CD8-positive, alpha-beta memory T cell (primary cell): Measurements from ENCODE around the gene ACP6. TPM values are rescaled to one million over a fixed set of nuclear protein-coding genes. Genes with fewer than 3 reads are reported as not detected.

Experiments used
- CTCF ChIA-PET: fragments of 350-600 bp; sonication (Branson Sonifier 250); formaldehyde crosslinking; loops from one replicate; lab custom pipeline; 2021; ENCODE audit warnings: antibody characterized with exemption; lab: Charles Lee
- POLR2A ChIA-PET: fragments of 350-600 bp; sonication (Branson Sonifier 250); formaldehyde crosslinking; loops from one replicate; lab custom pipeline; 2021; ENCODE audit warnings: antibody characterized with exemption; lab: Charles Lee
- DNase-seq, 5 donors: peaks; one replicate each; pipeline versions ENCODE4 v3.0.0 to v3.0.0-alpha.2; 2020 to 2022; ENCODE audit warnings: mixed read lengths in 1 of 5
- H3K27ac ChIP-seq: one replicate; pipeline ENCODE4 v1.7.0; 2013; ENCODE audit warnings: low read depth, mild to moderate bottlenecking, low read length, moderate library complexity
- H3K27me3 ChIP-seq: 2 replicates; pipeline ENCODE4 v1.7.0; 2013; ENCODE audit warnings: low read length, mild to moderate bottlenecking; ENCODE audit not compliant: insufficient read depth, poor library complexity, severe bottlenecking
- H3K36me3 ChIP-seq: 2 replicates; pipeline ENCODE4 v1.7.0; 2013; ENCODE audit warnings: mild to moderate bottlenecking, low read length, moderate library complexity; ENCODE audit not compliant: insufficient read depth
- H3K4me1 ChIP-seq: 2 replicates; pipeline ENCODE4 v1.7.0; 2013; ENCODE audit warnings: mild to moderate bottlenecking, low read length, moderate library complexity; ENCODE audit not compliant: insufficient read depth
- H3K4me3 ChIP-seq: 2 replicates; pipeline ENCODE4 v1.7.0; 2013; ENCODE audit warnings: mild to moderate bottlenecking, low read length
- H3K9me3 ChIP-seq: 2 replicates; pipeline ENCODE4 v1.7.0; 2013; ENCODE audit warnings: mild to moderate bottlenecking, low read length
- H3K27ac Mint-ChIP-seq, 8 donors: one replicate each; pipeline ENCODE4 v1.8.0; 2020 to 2021; ENCODE audit warnings: mixed read lengths in 8 of 8, mild to moderate bottlenecking in 6 of 8, inconsistent platforms in 3 of 8, moderate library complexity in 3 of 8
- H3K27me3 Mint-ChIP-seq, 2 donors: one replicate each; pipeline ENCODE4 v1.8.0; 2020 to 2021; ENCODE audit warnings: mixed read lengths in 2 of 2, mild to moderate bottlenecking in 1 of 2, moderate library complexity in 1 of 2
- H3K36me3 Mint-ChIP-seq, 3 donors: one replicate each; pipeline ENCODE4 v1.8.0; 2020 to 2021; ENCODE audit warnings: mixed read lengths in 3 of 3, inconsistent platforms in 1 of 3, mild to moderate bottlenecking in 1 of 3
- H3K4me1 Mint-ChIP-seq, 3 donors: one replicate each; pipeline ENCODE4 v1.8.0; 2020 to 2021; ENCODE audit warnings: mixed read lengths in 3 of 3, inconsistent platforms in 1 of 3, mild to moderate bottlenecking in 1 of 3
- H3K4me3 Mint-ChIP-seq, 7 donors: one replicate each; pipeline ENCODE4 v1.8.0; 2020 to 2021; ENCODE audit warnings: mixed read lengths in 7 of 7, mild to moderate bottlenecking in 6 of 7, moderate library complexity in 4 of 7, inconsistent platforms in 2 of 7
- H3K9me3 Mint-ChIP-seq, 5 donors: one replicate each; pipeline ENCODE4 v1.8.0; 2020 to 2022; ENCODE audit warnings: mixed read lengths in 5 of 5, mild to moderate bottlenecking in 3 of 5, moderate library complexity in 2 of 5, inconsistent platforms in 1 of 5
- polyA plus RNA-seq: library from polyadenylated mRNA; unstranded; fragments of 300-500 nt; fragmentation: Illumina TruSeq; gene quantifications from one replicate; pipeline ENCODE4 v1.2.3, GENCODE V29; 2021
- total RNA-seq, 2 experiments: library from RNA; stranded (reverse); gene quantifications; one replicate each; pipeline ENCODE4 v1.2.3, GENCODE V29; 2021

ACP6 gene
- total and polyA plus RNA-seq, 3 experiments from 2014 or later = 5.2 to 14.7 (median 7.5) TPM

DNA sequence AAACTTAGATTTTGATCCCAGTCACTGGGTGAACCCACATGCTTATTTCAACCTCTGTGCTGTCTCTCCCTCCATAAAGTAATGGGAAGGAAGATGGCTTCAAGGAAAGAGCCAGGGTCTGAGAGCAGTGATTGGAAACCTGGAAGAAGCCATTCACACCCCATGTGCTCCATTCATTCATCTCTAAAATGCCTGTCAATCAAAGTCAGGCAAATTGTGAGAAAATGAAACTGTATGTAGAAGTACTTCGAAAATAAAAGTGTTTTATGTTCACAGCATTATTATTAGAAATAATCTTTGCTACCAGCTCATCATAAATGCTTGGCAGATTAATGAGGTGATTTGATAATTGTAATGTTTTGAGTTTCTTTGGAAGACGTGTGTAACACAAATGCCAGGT is 61.0 kb downstream of the ACP6 start:
- Mint-ChIP-seq H3K27ac (no peak overlapping the region), H3K9me3 (no peaks in the 10 kb centered on the region), H3K4me1 (no peaks in the 10 kb centered on the region), H3K36me3 (peaks cover 9 to 43% (median 26%) of the 10 kb centered on the region in 3 donors), H3K27me3 (no peaks in the 10 kb centered on the region), H3K4me3 (no peak overlapping the region)
- DNase-seq = no peak
- no peaks in the 10 kb centered on the region for H3K36me3 ChIP-seq
- ChIA-PET POLR2A (no interaction called here), CTCF (no interaction called here)
- H3K27me3 ChIP-seq = no peaks in the 10 kb centered on the region
- H3K4me1 ChIP-seq = no peaks in the 10 kb centered on the region
- no peak overlapping the region for H3K27ac ChIP-seq
- no peaks in the 10 kb centered on the region for H3K9me3 ChIP-seq
- no peak overlapping the region for H3K4me3 ChIP-seq

DNA sequence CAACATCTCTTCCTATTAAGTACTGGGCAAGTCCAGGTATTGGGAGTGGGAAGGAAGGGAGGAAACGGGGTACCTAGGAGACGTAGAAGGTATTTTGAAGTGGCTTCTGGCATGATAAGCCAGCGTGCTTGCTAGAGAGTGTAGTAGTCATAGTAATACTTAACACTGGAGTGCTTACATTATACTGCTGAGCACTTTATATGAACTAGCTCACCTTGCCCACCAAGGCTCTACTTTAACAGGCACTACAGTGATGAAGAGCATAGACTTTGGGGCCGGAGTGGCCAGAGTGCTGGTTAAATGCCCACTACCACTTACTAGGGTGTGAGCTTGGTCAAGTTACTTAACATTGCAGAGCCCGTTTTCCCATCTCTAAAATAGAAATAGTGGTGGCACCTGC is 61.7 kb downstream of the ACP6 start:
- Mint-ChIP-seq H3K4me1 (no peaks in the 10 kb centered on the region), H3K4me3 (no peak overlapping the region), H3K27me3 (no peaks in the 10 kb centered on the region), H3K9me3 (no peaks in the 10 kb centered on the region), H3K36me3 (peaks cover 9 to 38% (median 26%) of the 10 kb centered on the region in 3 donors), H3K27ac (no peak overlapping the region)
- ChIA-PET POLR2A (no interaction called here), CTCF (no interaction called here)
- Histone ChIP-seq H3K27ac (no peak overlapping the region), H3K27me3 (no peaks in the 10 kb centered on the region), H3K4me3 (no peak overlapping the region), H3K4me1 (no peaks in the 10 kb centered on the region), H3K9me3 (no peaks in the 10 kb centered on the region), H3K36me3 (no peaks in the 10 kb centered on the region)
- no peak for DNase-seq

DNA sequence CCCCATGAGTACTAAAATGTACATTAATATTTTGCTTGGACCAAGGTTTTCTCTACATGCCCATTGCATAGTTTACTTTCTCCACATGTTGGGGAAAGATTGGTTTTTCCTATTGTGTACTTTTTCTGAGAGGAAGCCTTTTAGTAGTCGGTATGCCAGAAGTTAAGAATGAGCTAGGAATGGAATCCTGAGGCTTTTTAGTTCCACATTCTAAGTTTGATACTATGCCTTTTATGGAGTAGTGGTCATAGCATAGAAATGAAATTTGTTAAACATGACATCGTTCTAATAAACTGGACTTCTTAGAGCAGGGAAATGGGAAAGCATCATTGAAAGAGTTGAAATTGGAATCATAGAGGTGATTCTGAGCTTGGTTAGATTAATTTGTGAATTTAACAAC is 64.7 kb downstream of the ACP6 start:
- Mint-ChIP-seq H3K9me3 (no peaks in the 10 kb centered on the region), H3K36me3 (peaks cover 9 to 19% (median 14%) of the 10 kb centered on the region in 3 donors), H3K4me1 (peaks cover 9 to 11% (median 11%) of the 10 kb centered on the region in 3 donors), H3K27ac (no peak overlapping the region), H3K27me3 (no peaks in the 10 kb centered on the region), H3K4me3 (no peak overlapping the region)
- POLR2A ChIA-PET = no interaction called here
- Histone ChIP-seq H3K4me3 (no peak overlapping the region), H3K4me1 (peaks cover 8% of the 10 kb centered on the region), H3K36me3 (no peaks in the 10 kb centered on the region), H3K27ac (no peak overlapping the region), H3K27me3 (no peaks in the 10 kb centered on the region), H3K9me3 (no peaks in the 10 kb centered on the region)
- CTCF ChIA-PET = interaction anchor here (0.8 kb wide), 1 partner anchor 90 kb away, joined by 3 read pairs; no protein-coding TSS in a partner anchor
- no peak for DNase-seq

DNA sequence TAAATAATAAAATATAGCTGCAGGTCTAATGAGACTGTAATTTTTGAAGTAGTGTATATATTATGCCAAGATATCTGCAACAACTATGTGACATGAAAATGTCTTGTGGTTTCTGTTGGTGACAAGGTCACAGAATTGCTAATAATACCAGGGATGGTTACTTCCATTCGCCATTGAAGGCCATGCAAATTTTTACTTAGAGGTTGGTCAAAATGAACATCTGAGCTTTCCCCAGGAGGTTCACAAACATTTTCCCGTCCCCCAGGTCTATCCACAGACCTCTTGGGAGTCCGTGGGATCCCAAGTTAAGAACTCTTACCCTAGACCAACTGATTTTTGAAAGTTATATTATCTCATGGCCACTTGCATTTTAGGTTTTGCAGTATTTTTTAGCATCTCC is 66.3 kb downstream of the ACP6 start:
- peaks cover 12 to 15% (median 15%) of the 10 kb centered on the region in 3 donors for H3K4me1 Mint-ChIP-seq
- no peaks in the 10 kb centered on the region for H3K27me3 ChIP-seq
- H3K27me3 Mint-ChIP-seq = no peaks in the 10 kb centered on the region
- no peak overlapping the region for H3K4me3 ChIP-seq
- no peak overlapping the region for H3K27ac Mint-ChIP-seq
- no peaks in the 10 kb centered on the region for H3K9me3 Mint-ChIP-seq
- POLR2A ChIA-PET = no interaction called here
- H3K36me3 Mint-ChIP-seq = peaks cover 9 to 19% (median 13%) of the 10 kb centered on the region in 3 donors
- CTCF ChIA-PET = no interaction called here
- peaks cover 10% of the 10 kb centered on the region for H3K4me1 ChIP-seq
- H3K4me3 Mint-ChIP-seq = no peak overlapping the region
- DNase-seq = no peak
- H3K9me3 ChIP-seq = no peaks in the 10 kb centered on the region
- H3K27ac ChIP-seq = no peak overlapping the region
- H3K36me3 ChIP-seq = no peaks in the 10 kb centered on the region

DNA sequence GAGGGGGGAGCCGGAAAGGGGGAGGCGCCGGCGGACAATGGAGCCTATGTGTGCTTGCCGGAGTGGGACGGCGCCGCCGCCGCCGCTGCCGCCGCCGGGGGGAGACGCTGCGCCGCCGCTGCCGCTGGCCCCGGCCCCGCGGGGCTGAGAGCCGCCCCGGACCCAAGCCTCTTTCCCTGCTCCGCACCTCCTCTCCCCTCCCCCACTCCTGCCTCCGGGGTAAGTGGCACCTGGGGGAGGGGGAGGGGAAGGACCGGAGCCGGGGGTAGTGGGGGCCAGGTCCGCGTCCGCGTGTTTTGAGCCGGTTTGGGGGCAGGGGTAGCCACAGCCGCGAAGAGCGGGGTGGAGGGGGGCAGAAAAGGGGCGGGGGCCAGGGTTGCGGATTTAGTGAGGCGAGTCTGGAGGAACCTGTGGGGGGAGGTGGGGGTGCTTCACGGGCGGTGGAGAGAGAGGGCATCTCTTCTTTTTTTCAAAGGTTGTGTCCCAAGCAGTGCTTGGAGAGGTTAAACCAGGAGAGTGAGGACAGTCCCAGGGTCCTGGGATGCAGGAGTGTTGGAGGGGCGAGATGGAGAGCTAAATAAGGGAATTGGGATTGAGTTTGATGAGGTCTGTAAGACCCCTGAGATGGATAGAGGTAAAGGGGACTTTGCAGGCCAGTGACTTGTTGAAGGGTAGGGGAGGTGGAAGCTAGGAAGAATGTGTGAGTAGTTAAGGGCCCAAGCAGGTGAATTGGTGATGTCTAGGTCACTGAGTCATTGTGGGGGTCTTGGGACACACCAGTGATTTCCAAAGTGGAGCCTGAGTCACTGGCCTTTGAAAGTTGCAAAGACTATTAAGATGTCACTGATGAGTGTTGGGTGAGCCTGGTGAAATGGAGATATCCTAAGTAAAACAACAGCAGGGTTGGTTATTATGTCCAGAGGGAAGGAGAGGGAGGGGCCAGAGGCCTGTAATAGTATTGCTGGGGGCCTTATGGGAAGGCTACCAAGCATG is 69.9 kb downstream of the ACP6 start:
- H3K4me3 ChIP-seq = peak overlapping the region; percentile 19
- CTCF ChIA-PET = interaction anchor here (1.3 kb wide), 1 partner anchor 59 kb away, joined by 3 read pairs; the partner anchor contains the start of gene BCL9
- DNase-seq = no peak

DNA sequence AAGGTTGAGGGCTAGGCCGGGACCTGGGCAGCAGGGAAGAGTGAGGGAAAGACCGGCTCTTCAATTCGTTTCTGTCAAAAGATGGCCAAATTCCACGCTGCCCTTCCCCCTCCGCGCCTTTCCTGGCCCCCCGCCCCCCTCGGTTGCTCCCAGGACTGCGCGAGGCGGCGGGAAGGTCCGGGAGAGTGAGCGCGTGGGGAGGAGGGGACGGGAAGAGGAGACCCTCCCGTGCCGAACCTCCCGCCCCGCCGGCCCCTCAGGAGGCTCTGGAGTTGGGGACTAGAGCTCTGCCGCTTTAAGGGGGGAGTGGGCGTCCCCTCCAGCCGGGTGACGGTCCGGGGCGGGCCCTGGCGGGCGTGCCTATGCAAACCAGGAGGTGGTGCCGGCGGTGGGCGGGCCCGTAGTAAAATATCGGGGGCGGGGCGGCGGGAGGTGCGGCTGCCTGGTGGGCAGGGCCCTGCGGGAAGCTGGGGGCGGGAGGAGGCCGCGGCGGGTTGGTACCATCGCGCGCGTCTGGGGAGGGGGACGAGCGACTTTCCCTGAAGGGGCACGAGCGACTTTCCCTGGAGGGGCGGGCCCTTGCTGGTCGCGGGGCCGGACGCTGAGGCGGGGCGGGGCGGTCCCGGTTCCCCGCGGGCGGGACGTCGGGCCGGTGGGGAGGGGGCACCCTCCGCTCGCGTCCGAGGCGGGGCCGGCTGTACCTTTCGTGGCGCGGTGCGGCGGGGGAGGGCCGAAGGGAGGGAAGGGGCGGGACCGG is 70.8 kb downstream of the ACP6 start:
- ChIA-PET POLR2A (interaction anchor here (0.6 to 3.1 kb wide), 9 partner anchors 28 to 92 kb away, joined by 3 to 45 read pairs (median 4); partner anchors contain the start of genes ACP6 and BCL9), CTCF (interaction anchor here (1.0 to 2.2 kb wide), 5 partner anchors 48 to 107 kb away, joined by 3 to 8 read pairs (median 3); partner anchors contain the start of gene BCL9)
- H3K9me3 Mint-ChIP-seq = no peaks in the 10 kb centered on the region
- peak overlapping the region; percentile 83 to 92 (median 89) for H3K4me3 Mint-ChIP-seq
- Histone ChIP-seq H3K36me3 (no peaks in the 10 kb centered on the region), H3K4me3 (peak overlapping the region; percentile 74), H3K4me1 (peaks cover 10% of the 10 kb centered on the region), H3K9me3 (no peaks in the 10 kb centered on the region), H3K27me3 (no peaks in the 10 kb centered on the region), H3K27ac (peak overlapping the region; percentile 36)
- H3K4me1 Mint-ChIP-seq = peaks cover 17 to 24% (median 23%) of the 10 kb centered on the region in 3 donors
- H3K36me3 Mint-ChIP-seq = peaks cover 0 to 2% (median 0%) of the 10 kb centered on the region in 3 donors
- H3K27me3 Mint-ChIP-seq = no peaks in the 10 kb centered on the region
- peak overlapping the region in 5 of 8 donors; percentile 44 to 77 (median 64) for H3K27ac Mint-ChIP-seq
- DNase-seq = peak; percentile 93 to 97 (median 96)

More for the DNA sequence above, 69.9 kb downstream of the ACP6 start:
- Mint-ChIP-seq H3K4me1 (peaks cover 17 to 24% (median 23%) of the 10 kb centered on the region in 3 donors), H3K36me3 (peaks cover 0 to 3% (median 3%) of the 10 kb centered on the region in 3 donors), H3K27ac (peak overlapping the region in 7 of 8 donors; percentile 10 to 87 (median 70)), H3K9me3 (no peaks in the 10 kb centered on the region), H3K4me3 (peak overlapping the region; percentile 84 to 92 (median 90)), H3K27me3 (no peaks in the 10 kb centered on the region)
- POLR2A ChIA-PET = interaction anchor here (0.5 to 3.1 kb wide), 7 partner anchors 49 to 664 kb away, joined by 3 to 45 read pairs (median 4); partner anchors contain the start of genes ACP6 and BCL9
- Histone ChIP-seq H3K36me3 (no peaks in the 10 kb centered on the region), H3K4me1 (peaks cover 10% of the 10 kb centered on the region), H3K27ac (no peak overlapping the region), H3K27me3 (no peaks in the 10 kb centered on the region), H3K9me3 (no peaks in the 10 kb centered on the region)

DNA sequence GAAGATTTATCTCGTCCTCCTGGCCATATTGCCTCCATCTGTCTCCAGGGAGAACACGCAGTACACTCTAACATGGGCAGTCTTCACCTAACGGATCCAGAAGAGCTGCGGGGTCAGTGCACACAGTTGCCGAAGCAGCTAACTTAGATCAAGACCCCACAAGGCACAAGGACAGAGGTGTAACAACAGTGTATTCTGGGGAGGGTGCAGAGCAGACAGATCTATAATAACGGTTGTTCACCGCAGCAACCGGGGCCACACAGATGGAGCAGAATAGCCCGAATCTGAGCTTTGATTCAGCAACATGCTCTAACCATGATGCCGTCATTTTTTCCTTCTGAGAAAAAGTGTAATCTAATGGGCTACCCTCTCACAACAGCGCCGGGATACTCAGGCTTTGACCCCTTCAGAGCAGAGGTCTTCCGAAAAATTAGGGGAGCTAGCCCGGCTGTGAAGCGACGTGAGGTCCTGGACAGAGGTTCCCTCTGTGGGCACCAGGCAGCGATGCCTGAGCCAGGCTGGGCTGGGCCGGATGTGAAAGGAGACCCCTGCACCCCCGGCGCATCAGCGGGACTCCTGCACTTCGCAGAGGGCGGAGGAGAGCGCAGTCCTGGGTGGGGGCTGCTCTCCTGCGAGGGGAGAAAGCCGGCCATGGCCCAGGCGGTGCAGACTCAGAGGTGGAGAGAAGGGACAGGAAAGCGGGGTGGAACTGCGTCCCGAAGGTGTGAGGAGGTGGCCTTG is 71.5 kb downstream of the ACP6 start:
- no peaks in the 10 kb centered on the region for H3K9me3 ChIP-seq
- H3K4me1 ChIP-seq = peaks cover 10% of the 10 kb centered on the region
- H3K27me3 Mint-ChIP-seq = no peaks in the 10 kb centered on the region
- POLR2A ChIA-PET = interaction anchor here (0.6 to 3.1 kb wide), 9 partner anchors 29 to 92 kb away, joined by 3 to 45 read pairs (median 4); partner anchors contain the start of genes ACP6 and BCL9
- peaks cover 17 to 24% (median 23%) of the 10 kb centered on the region in 3 donors for H3K4me1 Mint-ChIP-seq
- CTCF ChIA-PET = interaction anchor here (1.0 to 2.2 kb wide), 5 partner anchors 49 to 106 kb away, joined by 3 to 8 read pairs (median 3); partner anchors contain the start of gene BCL9
- DNase-seq = peak in 4 of 5 donors; percentile 10 to 60 (median 30)
- H3K36me3 ChIP-seq = no peaks in the 10 kb centered on the region
- H3K27me3 ChIP-seq = no peaks in the 10 kb centered on the region
- H3K4me3 Mint-ChIP-seq = peak overlapping the region; percentile 83 to 92 (median 89)
- H3K27ac ChIP-seq = peak overlapping the region; percentile 36
- H3K4me3 ChIP-seq = peak overlapping the region; percentile 74
- peaks cover 0 to 2% (median 0%) of the 10 kb centered on the region in 3 donors for H3K36me3 Mint-ChIP-seq
- peak overlapping the region; percentile 24 to 86 (median 68) for H3K27ac Mint-ChIP-seq
- H3K9me3 Mint-ChIP-seq = no peaks in the 10 kb centered on the region
